RWPE1 (cell line): ENCODE measurements around the gene ABCG5.
A peak's percentile ranks its signal among the peaks of the same experiment; 100 is the strongest.

ENCODE experiments used
- CTCF ChIA-PET: fragments of 350-600 bp; sonication (Branson Sonifier 250); formaldehyde crosslinking; extraction: SDS; loops from one replicate; lab custom pipeline; 2021; lab: Yijun Ruan, JAX
- POLR2A ChIA-PET: fragments of 400-600 bp; formaldehyde crosslinking; extraction: SDS; loops from one replicate; lab custom pipeline; 2020; ENCODE audit warnings: antibody characterized with exemption; ENCODE audit not compliant: low non-redundant PET; lab: Yijun Ruan, JAX
- DNase-seq: peaks from one replicate; pipeline ENCODE4 v3.0.0; 2012; ENCODE audit warnings: low spot score
- H3K27ac ChIP-seq: fragments of 450-650 bp; 2 replicates; pipeline ENCODE4 v1.5.1; 2017
- CTCF ChIP-seq: fragments of 450-650 bp; conservative IDR thresholded peaks from 2 replicates; pipeline ENCODE4 v1.5.1; 2017; ENCODE audit warnings: low read depth, mild to moderate bottlenecking

The ABCG5 gene

GRCh38 chr2:43854671-43855070 lies 16.0 kb upstream of the ABCG5 start:
- ChIA-PET CTCF (no interaction called here), POLR2A (no interaction called here)
- TF ChIP-seq CTCF: no peak
- no peak overlapping the region for H3K27ac ChIP-seq
- no peak for DNase-seq

- CTCF ChIA-PET: interaction anchor here (0.5 kb wide), 1 partner anchor 56 kb away, joined by 3 read pairs; no protein-coding TSS in a partner anchor
These were observed 14.8 kb upstream of the ABCG5 start for GRCh38 chr2:43853141-43854081.

GRCh38 chr2:43852196-43852730 lies 13.6 kb upstream of the ABCG5 start:
- TF ChIP-seq CTCF: no peak
- H3K27ac ChIP-seq: no peak overlapping the region
- CTCF ChIA-PET: no interaction called here
- POLR2A ChIA-PET: no interaction called here
- no peak for DNase-seq

More at GRCh38 chr2:43853141-43854081, 14.8 kb upstream of the ABCG5 start:
- POLR2A ChIA-PET: no interaction called here
- TF ChIP-seq CTCF: no peak
- no peak for DNase-seq
- H3K27ac ChIP-seq: no peak overlapping the region

GRCh38 chr2:43851011-43851980 lies 12.7 kb upstream of the ABCG5 start:
- CTCF ChIA-PET: no interaction called here

GRCh38 chr2:43848214-43848613 lies 9.6 kb upstream of the ABCG5 start:
- peak; percentile 26 for DNase-seq
- ChIA-PET POLR2A (no interaction called here), CTCF (no interaction called here)
- no peak overlapping the region for H3K27ac ChIP-seq
- TF ChIP-seq CTCF: no peak

More at GRCh38 chr2:43851011-43851980, 12.7 kb upstream of the ABCG5 start:
- no peak for DNase-seq
- TF ChIP-seq CTCF: no peak
- POLR2A ChIA-PET: no interaction called here
- no peak overlapping the region for H3K27ac ChIP-seq
